ENCODE measurements around the gene PPP1R1A. TPM values are rescaled to one million over a fixed set of nuclear protein-coding genes. Genes with fewer than 3 reads are reported as not detected.
A peak's percentile ranks its signal among the peaks of the same experiment; 100 is the strongest.

The PPP1R1A gene
- polyA plus RNA-seq, 6 donors from 2014 or later: not detected

DNA sequence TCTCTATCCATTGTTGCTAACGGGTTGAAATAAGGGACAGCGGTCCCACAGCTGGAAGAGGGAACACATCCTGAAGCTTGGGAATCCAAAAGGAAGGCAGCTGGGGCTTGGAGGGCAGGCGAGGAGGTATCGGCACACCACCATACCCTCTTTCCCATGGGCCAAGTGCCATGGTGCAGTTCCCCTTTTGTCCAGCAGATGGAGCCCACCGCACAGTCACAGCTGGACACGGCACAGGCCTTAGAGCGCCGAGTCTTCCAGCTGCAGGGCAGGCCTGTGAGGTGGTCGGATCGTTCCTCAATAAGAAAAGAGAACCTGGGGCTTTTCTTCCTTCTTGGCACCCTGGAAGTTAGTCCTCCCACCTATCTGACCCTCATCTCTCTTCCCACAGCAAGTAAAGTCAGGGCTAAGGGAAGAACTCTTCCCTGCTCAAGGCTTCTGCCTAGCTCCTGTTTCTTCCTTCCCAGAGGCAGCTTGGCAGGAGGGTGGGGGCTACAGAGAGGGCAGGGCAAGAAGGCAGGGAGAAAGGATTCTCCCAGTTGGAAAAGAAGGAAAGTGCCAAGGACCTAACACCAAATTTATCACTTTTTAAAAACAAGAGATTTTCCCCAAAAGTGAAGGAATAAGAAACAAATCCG is 8.6 kb downstream of the PPP1R1A start:
- peak overlapping the region in 2 of 6 donors; percentile 51 to 55 for H3K27ac Mint-ChIP-seq
- no peak overlapping the region for H3K4me3 Mint-ChIP-seq

DNA sequence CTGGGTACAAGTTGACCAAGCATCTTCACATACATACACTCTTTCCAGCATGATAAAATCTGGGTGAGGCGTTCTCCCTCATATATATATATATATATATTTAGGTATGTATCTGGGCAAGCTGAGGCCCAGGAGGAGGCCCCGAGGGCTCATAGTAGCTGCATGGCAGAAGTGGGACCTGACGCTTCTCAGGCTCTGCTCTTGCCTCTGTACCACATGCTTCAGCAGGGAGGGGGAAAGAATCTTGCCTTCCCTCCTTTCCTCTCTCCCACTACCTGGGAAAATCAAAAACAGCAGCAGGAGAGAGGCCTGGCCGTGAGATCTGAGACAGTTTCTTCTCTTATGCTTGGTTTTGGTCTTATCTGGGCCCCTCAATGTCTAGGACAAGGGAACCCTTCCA is 9.2 kb downstream of the PPP1R1A start:
- no peaks in the 10 kb centered on the region for H3K36me3 Mint-ChIP-seq
- no peak overlapping the region for H3K27ac Mint-ChIP-seq
- H3K4me3 Mint-ChIP-seq: no peak overlapping the region

More for the DNA sequence above, 8.6 kb downstream of the PPP1R1A start:
- peaks cover 5 to 12% (median 7%) of the 10 kb centered on the region in 3 donors for H3K4me1 Mint-ChIP-seq
- peaks cover 16 to 25% (median 20%) of the 10 kb centered on the region in 3 donors for H3K27me3 Mint-ChIP-seq
- ATAC-seq (ENCODE audit: low read depth in 2 of 2) (peak; percentile 89 to 95), DNase-seq (peak; percentile 62)
- H3K9me3 Mint-ChIP-seq: no peaks in the 10 kb centered on the region
- no peaks in the 10 kb centered on the region for H3K36me3 Mint-ChIP-seq

DNA sequence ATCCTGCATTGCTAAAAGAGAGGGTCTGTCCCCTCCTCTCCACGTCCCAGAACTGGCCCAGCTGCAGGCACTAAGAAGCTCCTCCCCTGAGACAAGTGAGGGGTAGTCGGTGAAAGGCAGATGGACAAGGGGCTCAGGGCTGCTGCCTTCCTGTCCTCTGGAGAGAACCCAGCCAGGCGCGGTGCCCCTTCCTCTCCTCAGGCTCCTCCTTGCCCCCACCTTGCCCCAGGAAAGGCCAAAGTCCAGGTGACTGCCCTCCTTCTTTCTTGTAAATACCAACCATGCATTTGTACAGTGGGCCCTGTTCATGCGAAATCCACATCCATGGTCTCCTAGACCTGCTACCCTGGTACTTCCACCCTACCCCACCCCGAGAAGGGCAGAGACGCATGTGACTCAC is 9.7 kb downstream of the PPP1R1A start:
- Mint-ChIP-seq H3K9me3 (no peaks in the 10 kb centered on the region), H3K27me3 (peaks cover 7 to 14% (median 11%) of the 10 kb centered on the region in 3 donors), H3K4me1 (peaks cover 5 to 12% (median 7%) of the 10 kb centered on the region in 3 donors), H3K36me3 (no peaks in the 10 kb centered on the region), H3K27ac (no peak overlapping the region), H3K4me3 (no peak overlapping the region)
- DNase-seq (no peak), ATAC-seq (ENCODE audit: low read depth in 2 of 2) (no peak)

More for the DNA sequence above, 9.2 kb downstream of the PPP1R1A start:
- Mint-ChIP-seq H3K27me3 (peaks cover 11 to 19% (median 15%) of the 10 kb centered on the region in 3 donors), H3K4me1 (peaks cover 5 to 12% (median 7%) of the 10 kb centered on the region in 3 donors), H3K9me3 (no peaks in the 10 kb centered on the region)
- DNase-seq (no peak), ATAC-seq (ENCODE audit: low read depth in 2 of 2) (peak in 1 of 2 donors; percentile 5)

DNA sequence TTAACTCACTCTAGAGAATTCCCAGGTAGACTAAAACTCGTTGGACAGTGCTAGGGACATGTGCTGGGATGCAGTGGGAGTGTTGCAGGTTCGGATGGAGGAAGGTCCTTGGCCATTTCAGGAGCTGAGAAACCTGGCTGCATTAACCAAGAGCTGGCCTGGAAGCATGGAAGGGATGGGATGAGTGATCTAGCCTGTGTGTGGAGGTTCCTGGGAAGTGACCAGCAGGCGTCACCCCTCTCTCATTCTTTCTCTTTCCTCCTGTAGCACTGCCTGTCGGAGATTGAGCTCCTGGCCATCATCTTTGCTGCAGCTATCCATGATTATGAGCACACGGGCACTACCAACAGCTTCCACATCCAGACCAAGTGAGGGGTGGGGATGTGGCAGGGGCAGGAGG is 15.6 kb downstream of the PPP1R1A start:
- Mint-ChIP-seq H3K36me3 (no peaks in the 10 kb centered on the region), H3K4me1 (peaks cover 0 to 3% (median 0%) of the 10 kb centered on the region in 3 donors), H3K4me3 (peak overlapping the region in 1 of 8 donors; percentile 39), H3K27ac (no peak overlapping the region), H3K9me3 (no peaks in the 10 kb centered on the region), H3K27me3 (no peaks in the 10 kb centered on the region)
- no peak for DNase-seq
- no peak for ATAC-seq (ENCODE audit: low read depth in 2 of 2)

DNA sequence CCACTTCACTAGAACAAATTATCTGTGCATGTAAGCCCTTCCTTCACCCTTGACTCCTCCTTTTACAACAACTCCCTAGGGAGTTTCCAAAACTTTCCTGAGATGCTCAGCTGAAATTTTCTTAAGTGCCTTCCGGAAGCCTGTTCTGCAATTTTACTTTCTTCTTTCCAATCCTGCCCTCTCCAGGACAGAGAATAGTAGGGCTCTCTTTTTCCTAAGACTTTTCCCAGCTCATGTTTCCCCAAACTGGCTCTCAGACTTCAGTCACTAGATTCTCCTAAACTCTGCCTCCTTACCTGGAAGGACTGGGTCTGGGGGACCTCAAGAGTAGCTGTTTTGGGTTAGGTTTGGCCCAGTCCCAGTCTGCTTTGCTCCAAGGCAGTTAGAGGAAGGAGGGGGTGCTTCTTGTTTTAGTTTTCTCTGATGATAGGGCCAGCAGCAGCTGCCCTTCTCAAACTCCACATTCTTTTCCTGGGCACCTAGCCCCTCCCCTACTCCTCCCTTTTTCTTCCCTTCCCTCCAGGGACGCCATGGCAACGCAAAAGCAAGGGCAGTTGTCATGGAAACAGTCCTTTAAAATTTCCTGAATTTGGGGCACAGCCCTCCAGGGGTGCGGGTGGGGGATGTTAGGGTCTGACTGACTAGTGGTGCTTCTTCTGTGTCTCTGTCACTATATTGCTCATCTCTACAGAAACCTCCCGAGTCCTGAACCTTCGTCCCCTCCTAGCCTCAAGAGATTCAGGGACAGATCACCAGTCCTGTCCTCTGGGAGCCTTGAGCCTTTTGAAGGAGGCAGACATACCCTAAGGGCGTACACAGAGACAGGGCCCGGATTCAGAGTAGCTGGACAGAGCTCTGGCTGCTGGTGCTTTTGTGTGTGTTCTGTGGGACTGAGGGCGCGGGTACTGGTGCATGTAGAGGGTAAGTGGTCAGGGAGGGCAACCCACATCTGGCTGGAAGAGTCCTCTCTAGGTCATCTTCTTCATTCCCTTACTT is 17.0 kb downstream of the PPP1R1A start:
- Mint-ChIP-seq H3K36me3 (peaks cover 0 to 8% of the 10 kb centered on the region in 2 donors), H3K4me1 (peaks cover 0 to 3% (median 0%) of the 10 kb centered on the region in 3 donors), H3K27ac (no peak overlapping the region), H3K4me3 (peak overlapping the region in 1 of 8 donors; percentile 44), H3K27me3 (no peaks in the 10 kb centered on the region), H3K9me3 (no peaks in the 10 kb centered on the region)
- DNase-seq (no peak), ATAC-seq (ENCODE audit: low read depth in 2 of 2) (no peak)

DNA sequence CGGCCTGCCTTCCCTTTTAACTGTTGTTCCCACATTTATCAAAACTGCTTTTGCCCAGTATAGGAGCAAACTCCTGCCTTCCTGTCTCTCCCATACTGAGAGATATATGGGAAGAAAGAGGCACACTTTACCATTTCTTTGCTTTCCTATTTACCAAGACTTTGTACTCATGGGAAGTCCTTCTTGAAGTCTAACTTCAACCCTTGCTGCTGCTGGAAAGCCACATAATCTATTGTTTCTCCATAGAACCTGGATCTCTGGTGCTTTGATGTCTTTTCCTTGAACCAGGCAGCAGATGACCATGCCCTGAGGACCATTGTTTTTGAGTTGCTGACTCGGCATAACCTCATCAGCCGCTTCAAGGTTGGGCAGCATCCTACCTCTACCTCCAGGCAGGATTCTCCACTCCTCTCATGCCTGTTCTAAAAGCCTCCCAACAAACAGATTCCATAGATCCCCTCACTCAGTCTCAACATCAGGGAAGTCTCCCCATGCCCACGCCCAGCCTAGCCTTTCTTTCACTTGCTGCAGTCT is 18.4 kb downstream of the PPP1R1A start:
- Mint-ChIP-seq H3K27ac (peak overlapping the region in 1 of 6 donors; percentile 82), H3K4me1 (no peaks in the 10 kb centered on the region), H3K4me3 (no peak overlapping the region), H3K9me3 (no peaks in the 10 kb centered on the region), H3K27me3 (no peaks in the 10 kb centered on the region), H3K36me3 (peaks cover 0 to 8% of the 10 kb centered on the region in 2 donors)
- ATAC-seq (ENCODE audit: low read depth in 2 of 2) (no peak), DNase-seq (no peak)

DNA sequence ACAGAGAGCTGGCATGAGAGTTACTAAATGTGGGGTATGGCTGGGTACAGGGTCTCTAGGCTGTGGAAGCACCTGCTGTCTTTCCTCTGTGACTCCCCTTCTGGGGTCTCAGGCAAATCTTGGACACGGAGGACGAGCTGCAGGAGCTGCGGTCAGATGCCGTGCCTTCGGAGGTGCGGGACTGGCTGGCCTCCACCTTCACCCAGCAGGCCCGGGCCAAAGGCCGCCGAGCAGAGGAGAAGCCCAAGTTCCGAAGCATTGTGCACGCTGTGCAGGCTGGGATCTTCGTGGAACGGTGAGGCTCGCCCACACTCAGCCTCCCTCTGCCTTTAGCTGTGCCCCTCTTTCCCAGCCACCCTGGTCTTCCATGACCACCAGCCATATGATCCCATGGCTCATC is 19.4 kb downstream of the PPP1R1A start:
- Mint-ChIP-seq H3K4me3 (no peak overlapping the region), H3K9me3 (no peaks in the 10 kb centered on the region), H3K4me1 (no peaks in the 10 kb centered on the region), H3K36me3 (peaks cover 0 to 8% of the 10 kb centered on the region in 2 donors), H3K27me3 (no peaks in the 10 kb centered on the region), H3K27ac (peak overlapping the region in 1 of 6 donors; percentile 61)
- DNase-seq: no peak
- ATAC-seq (ENCODE audit: low read depth in 2 of 2): no peak

DNA sequence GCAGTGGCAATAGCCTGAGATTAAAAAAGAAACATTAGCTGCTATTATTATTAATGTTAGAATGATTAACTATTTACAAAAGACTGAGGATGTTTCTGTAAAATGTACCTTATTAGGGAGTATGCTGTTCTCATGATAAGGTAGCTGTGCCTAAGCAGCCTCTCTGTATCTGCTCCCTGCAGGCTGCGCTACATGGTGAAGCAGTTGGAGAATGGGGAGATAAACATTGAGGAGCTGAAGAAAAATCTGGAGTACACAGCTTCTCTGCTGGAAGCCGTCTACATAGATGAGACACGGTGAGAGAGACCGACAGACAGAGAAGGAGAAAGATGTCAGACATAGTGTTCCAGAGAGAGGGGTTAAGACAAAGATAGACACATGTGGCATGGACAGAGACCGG is 21.7 kb downstream of the PPP1R1A start:
- H3K4me1 Mint-ChIP-seq: peaks cover 2 to 6% (median 2%) of the 10 kb centered on the region in 3 donors
- H3K27me3 Mint-ChIP-seq: no peaks in the 10 kb centered on the region
- H3K27ac Mint-ChIP-seq: peak overlapping the region in 1 of 6 donors; percentile 84
- H3K9me3 Mint-ChIP-seq: no peaks in the 10 kb centered on the region
- H3K4me3 Mint-ChIP-seq: no peak overlapping the region
- H3K36me3 Mint-ChIP-seq: peaks cover 0 to 8% of the 10 kb centered on the region in 2 donors
- no peak for ATAC-seq (ENCODE audit: low read depth in 2 of 2)
- DNase-seq: no peak

DNA sequence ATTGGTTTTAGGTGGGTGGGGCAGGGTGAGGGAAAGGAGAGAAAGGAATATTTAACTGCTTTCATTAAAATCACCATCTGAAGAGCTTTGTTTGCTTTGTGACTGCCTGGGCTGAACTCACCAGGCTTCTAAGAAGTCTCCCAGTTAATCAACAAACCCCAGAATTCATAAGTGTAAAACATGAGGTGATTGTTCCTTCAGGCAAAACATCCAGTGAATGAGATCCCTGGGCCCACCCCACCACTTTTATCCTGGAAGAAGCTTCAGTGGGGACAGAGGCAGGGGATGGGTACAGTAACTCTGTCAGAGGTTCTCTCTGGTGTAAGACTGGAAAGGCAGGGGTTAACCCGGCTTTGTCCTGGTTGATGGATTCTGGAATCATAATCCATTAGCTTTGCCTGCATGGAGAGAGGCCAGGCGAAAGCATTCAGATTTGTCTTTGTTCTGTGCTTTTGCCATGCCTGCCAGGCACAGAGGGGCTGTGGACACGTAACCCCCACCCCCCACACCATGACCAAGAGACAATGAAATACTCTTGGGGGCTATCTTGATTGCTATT is 22.4 kb downstream of the PPP1R1A start:
- no peaks in the 10 kb centered on the region for H3K9me3 Mint-ChIP-seq
- no peak for ATAC-seq (ENCODE audit: low read depth in 2 of 2)
- H3K36me3 Mint-ChIP-seq: peaks cover 0 to 8% of the 10 kb centered on the region in 2 donors
- H3K4me1 Mint-ChIP-seq: peaks cover 7 to 13% (median 9%) of the 10 kb centered on the region in 3 donors
- no peak for DNase-seq
- no peak overlapping the region for H3K27ac Mint-ChIP-seq
- no peaks in the 10 kb centered on the region for H3K27me3 Mint-ChIP-seq
- H3K4me3 Mint-ChIP-seq: no peak overlapping the region

DNA sequence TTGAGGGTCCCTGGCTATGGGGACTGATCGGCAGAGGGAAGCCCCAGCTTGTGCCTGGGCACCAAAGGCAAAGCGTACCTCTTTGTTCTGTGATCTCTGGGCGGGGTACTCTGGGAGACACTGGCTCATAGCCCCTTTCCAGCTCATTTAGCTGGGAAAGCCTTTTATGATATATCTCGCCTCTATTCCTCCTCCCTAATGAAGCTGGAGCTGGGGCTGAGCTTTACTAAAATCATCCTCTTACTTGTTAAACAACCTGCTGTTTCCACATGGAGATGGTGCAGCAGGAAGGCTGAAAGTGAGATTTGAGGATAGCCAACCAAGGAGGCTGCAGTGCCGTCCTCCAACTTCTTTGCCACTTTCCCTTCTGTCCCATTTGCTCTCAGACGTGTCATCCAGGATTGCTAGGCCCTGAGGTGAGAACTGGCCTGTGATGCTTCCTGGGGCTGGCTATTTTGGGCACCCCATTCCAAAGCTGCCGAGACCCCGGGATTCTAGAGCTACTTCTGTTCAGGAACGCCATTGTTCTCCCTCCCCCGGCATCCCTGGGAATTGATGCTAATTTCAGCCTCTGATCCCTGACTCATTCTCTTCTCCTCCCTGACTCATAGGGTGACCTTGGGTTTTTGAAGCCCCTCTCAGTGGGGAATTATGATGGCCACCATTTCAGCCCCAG is 23.0 kb downstream of the PPP1R1A start:
- DNase-seq (no peak), ATAC-seq (ENCODE audit: low read depth in 2 of 2) (no peak)
- H3K27me3 Mint-ChIP-seq: no peaks in the 10 kb centered on the region
- no peak overlapping the region for H3K4me3 Mint-ChIP-seq
- peaks cover 0 to 8% of the 10 kb centered on the region in 2 donors for H3K36me3 Mint-ChIP-seq
- H3K9me3 Mint-ChIP-seq: peaks cover 0 to under 1% (median 0%) of the 10 kb centered on the region in 7 donors
- peaks cover 12 to 17% (median 15%) of the 10 kb centered on the region in 3 donors for H3K4me1 Mint-ChIP-seq
- no peak overlapping the region for H3K27ac Mint-ChIP-seq

DNA sequence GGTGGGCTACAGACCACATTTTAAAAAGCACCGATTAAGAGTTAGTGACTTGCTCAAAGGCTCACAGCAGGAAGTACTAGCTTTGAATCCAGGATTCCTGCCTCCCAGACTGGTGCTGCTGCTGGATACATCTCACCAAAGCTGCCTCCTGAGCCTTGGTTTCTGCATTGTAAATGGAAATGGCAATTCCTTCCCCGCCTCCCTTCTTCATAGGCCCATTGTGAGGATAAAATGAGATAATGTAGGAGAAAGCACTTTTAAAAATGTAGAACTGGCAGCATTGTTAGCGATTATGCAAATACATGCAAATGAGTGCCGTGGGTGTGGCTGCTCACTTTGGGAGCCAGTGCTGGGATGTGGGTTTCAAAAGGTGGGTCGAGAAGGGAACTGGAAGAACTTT is 23.7 kb downstream of the PPP1R1A start:
- no peak overlapping the region for H3K27ac Mint-ChIP-seq
- ATAC-seq (ENCODE audit: low read depth in 2 of 2): no peak

DNA sequence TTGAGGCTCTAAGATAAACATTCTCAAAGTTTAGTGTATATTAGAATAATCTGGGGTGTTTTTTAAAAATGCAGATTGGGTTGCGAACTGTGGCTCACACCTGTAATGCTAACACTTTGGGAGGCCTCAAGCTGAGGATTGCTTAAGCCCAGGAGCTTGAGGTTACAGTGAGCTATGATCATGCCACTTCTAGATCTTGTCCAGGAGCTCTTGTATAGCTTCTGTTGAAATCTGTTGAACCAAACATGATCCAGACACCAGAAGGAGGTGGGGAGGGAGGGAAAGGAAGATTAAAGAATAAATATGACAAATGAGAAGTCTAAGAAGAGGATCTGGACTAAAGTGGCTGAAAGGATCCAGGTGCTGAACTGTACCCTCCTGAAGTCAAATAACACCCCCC is 24.7 kb downstream of the PPP1R1A start:
- Mint-ChIP-seq H3K9me3 (peaks cover 0 to 4% (median 0%) of the 10 kb centered on the region in 7 donors), H3K27me3 (peaks cover 0 to 4% (median 0%) of the 10 kb centered on the region in 3 donors), H3K36me3 (peaks cover 0 to 8% of the 10 kb centered on the region in 2 donors), H3K4me1 (peaks cover 24 to 30% (median 27%) of the 10 kb centered on the region in 3 donors), H3K27ac (peak overlapping the region in 2 of 6 donors; percentile 22 to 62), H3K4me3 (no peak overlapping the region)
- DNase-seq (no peak), ATAC-seq (ENCODE audit: low read depth in 2 of 2) (no peak)

More for the DNA sequence above, 23.7 kb downstream of the PPP1R1A start:
- Mint-ChIP-seq H3K4me1 (peaks cover 18 to 24% (median 22%) of the 10 kb centered on the region in 3 donors), H3K27me3 (peaks cover 0 to 4% (median 0%) of the 10 kb centered on the region in 3 donors), H3K9me3 (peaks cover 0 to 4% (median 0%) of the 10 kb centered on the region in 7 donors), H3K4me3 (no peak overlapping the region), H3K36me3 (peaks cover 0 to 8% of the 10 kb centered on the region in 2 donors)
- no peak for DNase-seq

All from naive B cell (primary cell).